GM19351 (cell line): ENCODE measurements around the gene RAD9B.

Experiments used
- ATAC-seq: cut with Tn5 transposase; IDR thresholded peaks from one replicate; pipeline ENCODE4 v1.9.1; 2021; ENCODE audit warnings: mild to moderate bottlenecking, moderate library complexity; ENCODE audit not compliant: unreplicated experiment

RAD9B gene

GRCh38 chr12:110550981-110551380 is 48.9 kb downstream of the RAD9B start:
- no peak for ATAC-seq
